HEK293 (cell line): ENCODE results near the gene SPRED3.
A peak's percentile ranks its signal among the peaks of the same experiment; 100 is the strongest.

Experiments
- BCL6B ChIP-seq: fragments of 450-650 bp; formaldehyde crosslinking; IDR thresholded peaks from 2 replicates; pipeline ENCODE4 v1.5.1; 2017; ENCODE audit warnings: missing biosample characterization, missing genetic modification characterization
- INSM2 ChIP-seq: fragments of 450-650 bp; formaldehyde crosslinking; IDR thresholded peaks from 2 replicates; pipeline ENCODE4 v1.5.1; 2016; ENCODE audit warnings: missing biosample characterization, missing genetic modification characterization
- KLF17 ChIP-seq: fragments of 450-650 bp; formaldehyde crosslinking; IDR thresholded peaks from 2 replicates; pipeline ENCODE4 v1.5.1; 2016; ENCODE audit warnings: missing biosample characterization, missing genetic modification characterization
- PRDM10 ChIP-seq: fragments of 450-650 bp; formaldehyde crosslinking; IDR thresholded peaks from 2 replicates; pipeline ENCODE4 v1.5.1; 2016; ENCODE audit warnings: missing biosample characterization, missing genetic modification characterization
- TCF7L2 ChIP-seq: IDR thresholded peaks from 2 replicates; pipeline ENCODE4 v1.6.1; 2011; ENCODE audit warnings: low read depth, mild to moderate bottlenecking, inconsistent platforms, low read length, moderate library complexity, borderline replicate concordance
- ZBTB44 ChIP-seq: fragments of 450-650 bp; IDR thresholded peaks from 2 replicates; pipeline ENCODE4 v1.5.1; 2018; ENCODE audit warnings: missing biosample characterization, mild to moderate bottlenecking, missing genetic modification characterization
- ZBTB49 ChIP-seq: fragments of 450-650 bp; formaldehyde crosslinking; IDR thresholded peaks from 2 replicates; pipeline ENCODE4 v1.5.1; 2016; ENCODE audit warnings: missing biosample characterization, missing genetic modification characterization, low read depth
- ZBTB8A ChIP-seq: fragments of 450-650 bp; formaldehyde crosslinking; IDR thresholded peaks from 2 replicates; pipeline ENCODE4 v1.5.1; 2016; ENCODE audit warnings: missing biosample characterization, missing genetic modification characterization
- ZFP41 ChIP-seq: fragments of 450-650 bp; formaldehyde crosslinking; IDR thresholded peaks from 2 replicates; pipeline ENCODE4 v1.5.1; 2016; ENCODE audit warnings: missing biosample characterization, missing genetic modification characterization, borderline replicate concordance
- ZNF146 ChIP-seq: fragments of 450-650 bp; formaldehyde crosslinking; IDR thresholded peaks from 2 replicates; pipeline ENCODE4 v1.5.1; 2016; ENCODE audit warnings: missing biosample characterization, missing genetic modification characterization
- ZNF148 ChIP-seq: fragments of 450-650 bp; formaldehyde crosslinking; IDR thresholded peaks from 2 replicates; pipeline ENCODE4 v1.5.0; 2017; ENCODE audit warnings: missing biosample characterization, missing genetic modification characterization, borderline replicate concordance
- ZNF335 ChIP-seq: fragments of 450-650 bp; formaldehyde crosslinking; conservative IDR thresholded peaks from 2 replicates; pipeline ENCODE4 v1.5.1; 2016; ENCODE audit warnings: missing biosample characterization, missing genetic modification characterization
- ZNF341 ChIP-seq: fragments of 450-650 bp; formaldehyde crosslinking; IDR thresholded peaks from 2 replicates; pipeline ENCODE4; 2016; ENCODE audit warnings: low read depth, missing biosample characterization, missing genetic modification characterization
- ZNF362 ChIP-seq: fragments of 450-650 bp; formaldehyde crosslinking; IDR thresholded peaks from 2 replicates; pipeline ENCODE4 v1.5.1; 2016; ENCODE audit warnings: missing biosample characterization, missing genetic modification characterization
- ZNF629 ChIP-seq: fragments of 450-650 bp; formaldehyde crosslinking; IDR thresholded peaks from 2 replicates; pipeline ENCODE4 v1.5.1; 2017; ENCODE audit warnings: missing biosample characterization, missing genetic modification characterization
- ZNF670 ChIP-seq: fragments of 450-650 bp; formaldehyde crosslinking; IDR thresholded peaks from 2 replicates; pipeline ENCODE4 v1.5.1; 2016; ENCODE audit warnings: missing biosample characterization, missing genetic modification characterization, low read depth
- ZNF692 ChIP-seq: fragments of 450-650 bp; formaldehyde crosslinking; IDR thresholded peaks from 2 replicates; pipeline ENCODE4 v1.5.1; 2016; ENCODE audit warnings: missing biosample characterization, missing genetic modification characterization
- ZSCAN30 ChIP-seq: fragments of 450-650 bp; IDR thresholded peaks from 2 replicates; pipeline ENCODE4 v1.5.1; 2018; ENCODE audit warnings: missing biosample characterization, mild to moderate bottlenecking, missing genetic modification characterization, moderate library complexity

The SPRED3 gene

GRCh38 chr19:38437917-38438316, 49.4 kb downstream of the SPRED3 start (continued):
- no peak for TF ChIP-seq ZBTB49 (tag by site-specific recombination)
- TF ChIP-seq ZNF629 (tag by site-specific recombination), result no peak
- TF ChIP-seq ZFP41, result no peak
- TF ChIP-seq ZNF362 (tag by site-specific recombination), result no peak
- TF ChIP-seq ZNF692 (tag by site-specific recombination), result peak; percentile 22; the same call in 1 of the 2 replicates
- TF ChIP-seq ZSCAN30, result no peak
- TF ChIP-seq PRDM10, result peak; percentile 96
- no peak for TF ChIP-seq TCF7L2
- no peak for TF ChIP-seq ZBTB8A (tag by site-specific recombination)
- 0 out of 2 replicates have a peak, but pooled peaks have one; percentile 34 for TF ChIP-seq ZNF335 (tag by site-specific recombination)
- no peak for TF ChIP-seq INSM2 (tag by site-specific recombination)
- TF ChIP-seq ZNF148 (tag by site-specific recombination), result no peak
- no peak for TF ChIP-seq ZNF341 (tag by site-specific recombination)
- no peak for TF ChIP-seq BCL6B
- no peak for TF ChIP-seq KLF17 (tag by site-specific recombination)
- TF ChIP-seq ZNF670 (tag by site-specific recombination), result no peak
- no peak for TF ChIP-seq ZBTB44 (tag by site-specific recombination)
- no peak for TF ChIP-seq ZNF146
- TF ChIP-seq, all 188 proteins: peak for 7
